HEK293 (cell line): ENCODE results near the gene KLHL22.
"Not testable (repeated sequence)": the region's sequence is repeated elsewhere in the genome, so short reads cannot be mapped to it uniquely, and the experiment has no call there.

Experiments
- CTCF ChIA-PET: fragments of 350-600 bp; formaldehyde crosslinking; extraction: SDS; loops from one replicate; lab custom pipeline; 2021; ENCODE audit warnings: antibody characterized with exemption; lab: Yijun Ruan, JAX
- POLR2A ChIA-PET: fragments of 300-600 bp; formaldehyde crosslinking; extraction: SDS; loops from one replicate; lab custom pipeline; 2020; ENCODE audit warnings: antibody characterized with exemption, inconsistent platforms; lab: Yijun Ruan, JAX
- H3K27ac ChIP-seq: fragments of 200-500 bp; sonication (Bioruptor generic); 2 replicates; pipeline ENCODE4 v1.5.1; 2014; ENCODE audit warnings: low read depth, low read length, control low read depth, inconsistent platforms; ENCODE audit errors: extremely low read depth
- H3K36me3 ChIP-seq, 2 experiments: fragments of 200-500 bp in 1 of 2; sonication (Bioruptor generic) in 1 of 2; 1 replicate in 1 of 2; 2 replicates in 1 of 2; pipeline ENCODE4 v1.5.1; 2014 to 2017; ENCODE audit warnings: inconsistent platforms in 2 of 2, low read length in 2 of 2; ENCODE audit not compliant: control insufficient read depth in 2 of 2, insufficient read depth in 1 of 2
- H3K4me1 ChIP-seq: fragments of 200-500 bp; sonication (Bioruptor generic); 2 replicates; pipeline ENCODE4 v1.5.1; 2014; ENCODE audit warnings: mild to moderate bottlenecking, low read length, inconsistent platforms; ENCODE audit not compliant: control insufficient read depth, insufficient read depth
- H3K4me3 ChIP-seq: 2 replicates; pipeline ENCODE4 v1.5.1; 2011; ENCODE audit warnings: low read depth, mild to moderate bottlenecking, control low read depth, low read length, moderate library complexity
- H3K9me3 ChIP-seq: fragments of 200-500 bp; sonication (Bioruptor generic); 2 replicates; pipeline ENCODE4 v1.5.1; 2014; ENCODE audit warnings: low read depth, low read length, inconsistent platforms; ENCODE audit not compliant: control insufficient read depth, insufficient read depth
- BCL6B ChIP-seq: fragments of 450-650 bp; formaldehyde crosslinking; IDR thresholded peaks from 2 replicates; pipeline ENCODE4 v1.5.1; 2017; ENCODE audit warnings: missing biosample characterization, missing genetic modification characterization
- ELK4 ChIP-seq: IDR thresholded peaks from 2 replicates; pipeline ENCODE4 v1.6.1; 2011; ENCODE audit warnings: mild to moderate bottlenecking, low read depth, low read length, borderline replicate concordance
- KLF17 ChIP-seq: fragments of 450-650 bp; formaldehyde crosslinking; IDR thresholded peaks from 2 replicates; pipeline ENCODE4 v1.5.1; 2016; ENCODE audit warnings: missing biosample characterization, missing genetic modification characterization
- PATZ1 ChIP-seq: fragments of 450-650 bp; formaldehyde crosslinking; IDR thresholded peaks from 2 replicates; pipeline ENCODE4 v1.5.1; 2016; ENCODE audit warnings: missing biosample characterization, missing genetic modification characterization
- PRDM4 ChIP-seq: fragments of 450-650 bp; formaldehyde crosslinking; IDR thresholded peaks from 2 replicates; pipeline ENCODE4 v1.5.1; 2017; ENCODE audit warnings: missing biosample characterization, missing genetic modification characterization
- RBAK ChIP-seq: fragments of 450-650 bp; formaldehyde crosslinking; IDR thresholded peaks from 2 replicates; pipeline ENCODE4 v1.5.1; 2016; ENCODE audit warnings: missing biosample characterization, missing genetic modification characterization
- ZEB2 ChIP-seq: fragments of 450-650 bp; formaldehyde crosslinking; IDR thresholded peaks from 2 replicates; pipeline ENCODE4 v1.5.1; 2016; ENCODE audit warnings: missing biosample characterization, missing genetic modification characterization
- ZFHX2 ChIP-seq: fragments of 450-650 bp; formaldehyde crosslinking; conservative IDR thresholded peaks from 2 replicates; pipeline ENCODE4 v1.5.1; 2016; ENCODE audit warnings: missing biosample characterization, missing genetic modification characterization
- ZFP41 ChIP-seq: fragments of 450-650 bp; formaldehyde crosslinking; IDR thresholded peaks from 2 replicates; pipeline ENCODE4 v1.5.1; 2016; ENCODE audit warnings: missing biosample characterization, missing genetic modification characterization, borderline replicate concordance
- ZFP69B ChIP-seq: fragments of 450-650 bp; formaldehyde crosslinking; IDR thresholded peaks from 2 replicates; pipeline ENCODE4 v1.5.1; 2016; ENCODE audit warnings: missing biosample characterization, missing genetic modification characterization
- ZNF121 ChIP-seq: fragments of 450-650 bp; formaldehyde crosslinking; IDR thresholded peaks from 2 replicates; pipeline ENCODE4 v1.5.1; 2016; ENCODE audit warnings: missing biosample characterization, missing genetic modification characterization
- ZNF132 ChIP-seq: fragments of 450-650 bp; formaldehyde crosslinking; IDR thresholded peaks from 2 replicates; pipeline ENCODE4 v1.5.1; 2017; ENCODE audit warnings: missing biosample characterization, missing genetic modification characterization, borderline replicate concordance
- ZNF140 ChIP-seq: fragments of 450-650 bp; formaldehyde crosslinking; IDR thresholded peaks from 2 replicates; pipeline ENCODE4 v1.5.1; 2016; ENCODE audit warnings: missing biosample characterization, missing genetic modification characterization
- ZNF223 ChIP-seq: fragments of 450-650 bp; formaldehyde crosslinking; IDR thresholded peaks from 2 replicates; pipeline ENCODE4 v1.5.1; 2016; ENCODE audit warnings: missing biosample characterization, missing genetic modification characterization
- ZNF24 ChIP-seq: fragments of 450-650 bp; formaldehyde crosslinking; IDR thresholded peaks from 2 replicates; pipeline ENCODE4 v1.5.1; 2016; ENCODE audit warnings: missing biosample characterization, missing genetic modification characterization
- ZNF560 ChIP-seq: fragments of 450-650 bp; formaldehyde crosslinking; IDR thresholded peaks from 2 replicates; pipeline ENCODE4 v1.5.1; 2017; ENCODE audit warnings: missing biosample characterization, missing genetic modification characterization, borderline replicate concordance
- ZNF660 ChIP-seq: fragments of 450-650 bp; IDR thresholded peaks from 2 replicates; pipeline ENCODE4 v1.5.1; 2018; ENCODE audit warnings: missing biosample characterization, mild to moderate bottlenecking, missing genetic modification characterization

Gene KLHL22

GRCh38 chr22:20393705-20394476 lies 101.7 kb downstream of the KLHL22 start, which contains the start of gene ZNF74 (continued):
- no peak for TF ChIP-seq RBAK (tag by site-specific recombination)
- TF ChIP-seq ZNF132: no peak
- TF ChIP-seq PRDM4 (tag by site-specific recombination): no peak
- peak; percentile 100 for TF ChIP-seq BCL6B (tag by site-specific recombination)
- no peak; the same call in 1 of the 2 replicates for TF ChIP-seq ZNF223
- TF ChIP-seq KLF17 (tag by site-specific recombination): peak; percentile 61; the same call in 1 of the 2 replicates
- no peak for TF ChIP-seq ZNF660
- peak; percentile 85 for TF ChIP-seq PATZ1 (tag by site-specific recombination)
- 0 out of 2 replicates have a peak, but pooled peaks have one; percentile 54 for TF ChIP-seq ZEB2
- no peak for TF ChIP-seq ELK4
- TF ChIP-seq ZFHX2 (tag by site-specific recombination): peak; percentile 68
- TF ChIP-seq ZNF24 (tag by site-specific recombination): no peak
- no peak for TF ChIP-seq ZFP41 (tag by site-specific recombination)
- no peak for TF ChIP-seq ZNF560 (tag by site-specific recombination)
- TF ChIP-seq ZNF140 (tag by site-specific recombination): no peak
- TF ChIP-seq, all 188 proteins: peak for 40

GRCh38 chr22:20392983-20393704 lies 102.5 kb downstream of the KLHL22 start:
- ChIA-PET POLR2A (interaction anchor here (0.9 to 2.2 kb wide), 9 partner anchors 9 to 74 kb away, joined by 3 to 13 read pairs (median 3); partner anchors contain the start of gene DGCR6L), CTCF (interaction anchor here (0.6 to 1.2 kb wide), 4 partner anchors 25 to 180 kb away, joined by 3 to 5 read pairs (median 3); no protein-coding TSS in a partner anchor)
- Histone ChIP-seq H3K27ac (peak overlapping the region; percentile 53; the same call in 1 of the 2 replicates), H3K9me3 (no peaks in the 10 kb centered on the region), H3K4me1 (0 out of 2 replicates have a peak, but pooled peaks cover 2% of the 10 kb centered on the region), H3K4me3 (peak overlapping the region; percentile 72), H3K36me3 (peaks cover 0 to 8% of the 10 kb centered on the region in 2 experiments; a peak in 1 of 3 replicates)
- TF ChIP-seq ZFP69B (tag by site-specific recombination) (no peak), ZNF121 (tag by site-specific recombination) (0 out of 2 replicates have a peak, but pooled peaks have one; percentile 9)

GRCh38 chr22:20392365-20392881 lies 103.2 kb downstream of the KLHL22 start:
- not testable (repeated sequence) for H3K36me3 ChIP-seq, H3K4me3 ChIP-seq, H3K27ac ChIP-seq, H3K9me3 ChIP-seq, H3K4me1 ChIP-seq
- ChIA-PET CTCF (interaction anchor here (0.6 kb wide), 1 partner anchor 610 kb away, joined by 5 read pairs; no protein-coding TSS in a partner anchor), POLR2A (interaction anchor here (1.3 kb wide), 2 partner anchors 62 to 73 kb away, joined by 3 to 4 read pairs; partner anchors contain the start of gene DGCR6L)
